Measurements from ENCODE around the gene SLC38A8. TPM values are rescaled to one million over a fixed set of nuclear protein-coding genes. Genes with fewer than 3 reads are reported as not detected.

Gene SLC38A8
- total RNA-seq, 2 experiments from 2014 or later, result not detected

GRCh38 chr16:84082835-84083569 lies 40.4 kb upstream of the SLC38A8 start:
- CTCF ChIA-PET, result interaction anchor here (0.6 to 8.0 kb wide), 9 partner anchors 13 to 259 kb away, joined by 3 to 100 read pairs (median 3); partner anchors contain the start of genes ADAD2 and TAF1C
- intact Hi-C loops (cut with DNase I, micrococcal nuclease), result loop anchor here in 1 of 2 experiments (10.0 kb wide), 1 partner anchor 422 kb away; the partner anchor contains the start of gene MEAK7

GRCh38 chr16:84082110-84082509 lies 39.5 kb upstream of the SLC38A8 start:
- CTCF ChIA-PET, result interaction anchor here (0.8 to 1.5 kb wide), 3 partner anchors 12 to 98 kb away, joined by 3 to 4 read pairs (median 3); no protein-coding TSS in a partner anchor
- no peaks in the 10 kb centered on the region for H3K9me3 Mint-ChIP-seq (ENCODE audit: low read depth)
- DNase-seq (no peak), ATAC-seq (no peak)
- no peak overlapping the region for H3K4me3 Mint-ChIP-seq
- H3K4me1 Mint-ChIP-seq, result peaks cover 14% of the 10 kb centered on the region
- peaks cover 40% of the 10 kb centered on the region for H3K36me3 Mint-ChIP-seq (ENCODE audit: low read depth)
- intact Hi-C loops (cut with DNase I, micrococcal nuclease), result loop anchor here in 1 of 2 experiments (10.0 kb wide), 1 partner anchor 423 kb away; the partner anchor contains the start of gene MEAK7
- H3K27me3 Mint-ChIP-seq, result no peaks in the 10 kb centered on the region
- POLR2A ChIA-PET, result no interaction called here
- H3K27ac Mint-ChIP-seq, result no peak overlapping the region

More at GRCh38 chr16:84082835-84083569, 40.4 kb upstream of the SLC38A8 start:
- Mint-ChIP-seq H3K4me3 (no peak overlapping the region), H3K9me3 (ENCODE audit: low read depth) (no peaks in the 10 kb centered on the region), H3K27ac (no peak overlapping the region), H3K4me1 (peaks cover 23% of the 10 kb centered on the region), H3K36me3 (ENCODE audit: low read depth) (peaks cover 40% of the 10 kb centered on the region), H3K27me3 (no peaks in the 10 kb centered on the region)
- ATAC-seq, result no peak
- POLR2A ChIA-PET, result interaction anchor here (0.7 kb wide), 1 partner anchor 88 kb away, joined by 3 read pairs; no protein-coding TSS in a partner anchor
- no peak for DNase-seq

- POLR2A ChIA-PET, result no interaction called here
- Mint-ChIP-seq H3K9me3 (ENCODE audit: low read depth) (no peaks in the 10 kb centered on the region), H3K27ac (no peak overlapping the region), H3K36me3 (ENCODE audit: low read depth) (peaks cover 42% of the 10 kb centered on the region), H3K4me1 (peaks cover 11% of the 10 kb centered on the region), H3K27me3 (no peaks in the 10 kb centered on the region), H3K4me3 (no peak overlapping the region)
- CTCF ChIA-PET, result interaction anchor here (0.7 to 1.8 kb wide), 4 partner anchors 15 to 99 kb away, joined by 3 to 6 read pairs (median 4); no protein-coding TSS in a partner anchor
- ATAC-seq (no peak), DNase-seq (no peak)
- intact Hi-C loops (cut with DNase I, micrococcal nuclease), result loop anchor here in 1 of 2 experiments (10.0 kb wide), 1 partner anchor 423 kb away; the partner anchor contains the start of gene MEAK7
Measured at GRCh38 chr16:84081446-84081989, 38.9 kb upstream of the SLC38A8 start.

GRCh38 chr16:84080813-84081212 lies 38.2 kb upstream of the SLC38A8 start:
- Mint-ChIP-seq H3K4me1 (peaks cover 6% of the 10 kb centered on the region), H3K27me3 (no peaks in the 10 kb centered on the region), H3K27ac (no peak overlapping the region), H3K36me3 (ENCODE audit: low read depth) (peaks cover 40% of the 10 kb centered on the region), H3K9me3 (ENCODE audit: low read depth) (no peaks in the 10 kb centered on the region), H3K4me3 (no peak overlapping the region)
- ChIA-PET CTCF (interaction anchor here (0.9 to 1.8 kb wide), 3 partner anchors 15 to 95 kb away, joined by 3 to 6 read pairs (median 3); no protein-coding TSS in a partner anchor), POLR2A (no interaction called here)
- no peak for DNase-seq
- no peak for ATAC-seq
- intact Hi-C loops (cut with DNase I, micrococcal nuclease), result loop anchor here in 1 of 2 experiments (10.0 kb wide), 1 partner anchor 424 kb away; the partner anchor contains the start of gene MEAK7

- intact Hi-C loops (cut with DNase I, micrococcal nuclease), result loop anchor here in 1 of 2 experiments (10.0 kb wide), 1 partner anchor 424 kb away; the partner anchor contains the start of gene MEAK7
- ATAC-seq, result no peak
Measured at GRCh38 chr16:84080378-84080777, 37.8 kb upstream of the SLC38A8 start.

GRCh38 chr16:84079664-84080063 lies 37.1 kb upstream of the SLC38A8 start:
- ChIA-PET CTCF (interaction anchor here (0.8 to 1.2 kb wide), 4 partner anchors 9 to 108 kb away, joined by 3 to 4 read pairs (median 4); no protein-coding TSS in a partner anchor), POLR2A (interaction anchor here (0.7 kb wide), 1 partner anchor 104 kb away, joined by 4 read pairs; no protein-coding TSS in a partner anchor)
- H3K27ac Mint-ChIP-seq, result no peak overlapping the region
- DNase-seq (no peak), ATAC-seq (no peak)
- no peaks in the 10 kb centered on the region for H3K9me3 Mint-ChIP-seq (ENCODE audit: low read depth)
- intact Hi-C loops (cut with DNase I, micrococcal nuclease), result loop anchor here in 1 of 2 experiments (10.0 kb wide), 1 partner anchor 425 kb away; the partner anchor contains the start of gene MEAK7
- H3K27me3 Mint-ChIP-seq, result no peaks in the 10 kb centered on the region
- no peak overlapping the region for H3K4me3 Mint-ChIP-seq
- H3K4me1 Mint-ChIP-seq, result no peaks in the 10 kb centered on the region
- peaks cover 38% of the 10 kb centered on the region for H3K36me3 Mint-ChIP-seq (ENCODE audit: low read depth)

More at GRCh38 chr16:84080378-84080777, 37.8 kb upstream of the SLC38A8 start:
- Mint-ChIP-seq H3K27me3 (no peaks in the 10 kb centered on the region), H3K4me3 (no peak overlapping the region), H3K36me3 (ENCODE audit: low read depth) (peaks cover 42% of the 10 kb centered on the region), H3K9me3 (ENCODE audit: low read depth) (no peaks in the 10 kb centered on the region), H3K4me1 (peaks cover 4% of the 10 kb centered on the region), H3K27ac (no peak overlapping the region)
- ChIA-PET CTCF (interaction anchor here (0.8 to 1.8 kb wide), 5 partner anchors 10 to 107 kb away, joined by 3 to 6 read pairs (median 4); no protein-coding TSS in a partner anchor), POLR2A (no interaction called here)
- no peak for DNase-seq

GRCh38 chr16:84075376-84075775 lies 32.8 kb upstream of the SLC38A8 start:
- no peak overlapping the region for H3K27ac Mint-ChIP-seq
- ATAC-seq (no peak), DNase-seq (no peak)
- H3K9me3 Mint-ChIP-seq (ENCODE audit: low read depth), result no peaks in the 10 kb centered on the region
- intact Hi-C loops (cut with DNase I, micrococcal nuclease), result no loop called here
- ChIA-PET POLR2A (no interaction called here), CTCF (interaction anchor here (0.6 to 1.6 kb wide), 3 partner anchors 10 to 121 kb away, joined by 3 to 5 read pairs (median 5); no protein-coding TSS in a partner anchor)
- no peaks in the 10 kb centered on the region for H3K4me1 Mint-ChIP-seq
- H3K36me3 Mint-ChIP-seq (ENCODE audit: low read depth), result peaks cover 54% of the 10 kb centered on the region
- H3K27me3 Mint-ChIP-seq, result no peaks in the 10 kb centered on the region
- no peak overlapping the region for H3K4me3 Mint-ChIP-seq

GRCh38 chr16:84074721-84075120 lies 32.1 kb upstream of the SLC38A8 start:
- Mint-ChIP-seq H3K9me3 (ENCODE audit: low read depth) (no peaks in the 10 kb centered on the region), H3K27ac (no peak overlapping the region), H3K27me3 (no peaks in the 10 kb centered on the region), H3K36me3 (ENCODE audit: low read depth) (peaks cover 50% of the 10 kb centered on the region), H3K4me1 (no peaks in the 10 kb centered on the region), H3K4me3 (no peak overlapping the region)
- DNase-seq, result no peak
- ChIA-PET CTCF (interaction anchor here (0.6 to 1.6 kb wide), 3 partner anchors 9 to 121 kb away, joined by 3 to 5 read pairs (median 5); no protein-coding TSS in a partner anchor), POLR2A (no interaction called here)
- intact Hi-C loops (cut with DNase I, micrococcal nuclease), result no loop called here
- no peak for ATAC-seq

GRCh38 chr16:84072014-84072413 lies 29.4 kb upstream of the SLC38A8 start:
- CTCF ChIA-PET, result no interaction called here
- Mint-ChIP-seq H3K4me1 (no peaks in the 10 kb centered on the region), H3K36me3 (ENCODE audit: low read depth) (peaks cover 57% of the 10 kb centered on the region), H3K27ac (no peak overlapping the region), H3K27me3 (no peaks in the 10 kb centered on the region), H3K9me3 (ENCODE audit: low read depth) (no peaks in the 10 kb centered on the region), H3K4me3 (no peak overlapping the region)
- POLR2A ChIA-PET, result no interaction called here
- intact Hi-C loops (cut with DNase I, micrococcal nuclease), result no loop called here
- DNase-seq (no peak), ATAC-seq (no peak)

GRCh38 chr16:84071121-84071520 lies 28.5 kb upstream of the SLC38A8 start:
- ATAC-seq, result no peak
- H3K4me3 Mint-ChIP-seq, result no peak overlapping the region
- H3K27me3 Mint-ChIP-seq, result no peaks in the 10 kb centered on the region
- no peaks in the 10 kb centered on the region for H3K4me1 Mint-ChIP-seq
- CTCF ChIA-PET, result interaction anchor here (0.6 to 1.7 kb wide), 5 partner anchors 9 to 116 kb away, joined by 3 to 5 read pairs (median 3); partner anchors contain the start of gene TAF1C
- POLR2A ChIA-PET, result no interaction called here
- intact Hi-C loops (cut with DNase I, micrococcal nuclease), result no loop called here
- peaks cover 50% of the 10 kb centered on the region for H3K36me3 Mint-ChIP-seq (ENCODE audit: low read depth)
- no peaks in the 10 kb centered on the region for H3K9me3 Mint-ChIP-seq (ENCODE audit: low read depth)
- no peak for DNase-seq
- H3K27ac Mint-ChIP-seq, result no peak overlapping the region

- Mint-ChIP-seq H3K4me3 (no peak overlapping the region), H3K36me3 (ENCODE audit: low read depth) (peaks cover 51% of the 10 kb centered on the region), H3K27me3 (no peaks in the 10 kb centered on the region), H3K27ac (no peak overlapping the region), H3K9me3 (ENCODE audit: low read depth) (no peaks in the 10 kb centered on the region), H3K4me1 (no peaks in the 10 kb centered on the region)
- DNase-seq (no peak), ATAC-seq (no peak)
- intact Hi-C loops (cut with DNase I, micrococcal nuclease), result loop anchor here in 1 of 2 experiments (5.0 to 10.0 kb wide), 2 partner anchors 97 to 245 kb away; no protein-coding TSS in a partner anchor
- ChIA-PET POLR2A (no interaction called here), CTCF (interaction anchor here (0.7 to 2.1 kb wide), 9 partner anchors 11 to 142 kb away, joined by 3 to 6 read pairs (median 3); partner anchors contain the start of gene TAF1C)
Measured at GRCh38 chr16:84069540-84069939, 26.9 kb upstream of the SLC38A8 start.
